ENCODE measurements around the gene HAO2. TPM values are rescaled to one million over a fixed set of nuclear protein-coding genes. Genes with fewer than 3 reads are reported as not detected.

The HAO2 gene
- total and polyA plus RNA-seq, 10 donors, result 0.10 to 0.25 (median 0.12) TPM; not detected in 7

DNA sequence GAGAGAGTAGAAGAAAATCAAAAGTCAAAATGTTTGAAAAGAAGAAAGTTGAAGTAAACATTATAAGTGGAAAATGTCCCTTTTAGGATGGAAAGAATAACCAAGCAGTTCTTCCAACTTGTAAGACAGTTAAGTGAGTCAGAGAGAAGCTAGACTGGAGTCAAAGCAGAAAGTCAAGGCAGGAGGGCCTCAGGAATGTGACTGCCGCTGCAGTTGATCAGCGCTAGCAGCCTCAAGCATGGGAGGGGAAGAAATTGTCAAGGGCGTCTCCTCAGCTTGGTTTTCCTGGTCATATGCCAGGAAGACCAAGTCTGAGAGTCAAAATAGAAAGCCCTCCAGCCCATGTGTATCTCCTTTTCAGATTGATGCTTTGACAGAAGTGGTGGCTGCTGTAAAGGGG is 23.2 kb downstream of the HAO2 start:
- Histone ChIP-seq H3K36me3 (no peaks in the 10 kb centered on the region), H3K4me1 (no peaks in the 10 kb centered on the region), H3K27me3 (replicated peaks in 1 of 7) (peaks cover 0 to 11% (median 0%) of the 10 kb centered on the region in 7 donors), H3K4me3 (no peak overlapping the region), H3K9me3 (no peaks in the 10 kb centered on the region), H3K27ac (no peak overlapping the region)
- intact Hi-C loops (cut with DNase I; ENCODE audit: low total_unique reads), result no loop called here
- no peak for DNase-seq
- WGBS, 5 donors, result 81 to 90% (median 88%) methylated on average over 3 of the region's 3 CpGs
- TF ChIP-seq CTCF (IDR thresholded peaks at IDR 0.05 in 8 of 11, conservative IDR thresholded peaks at IDR 0.05 in 3 of 11), result no peak

DNA sequence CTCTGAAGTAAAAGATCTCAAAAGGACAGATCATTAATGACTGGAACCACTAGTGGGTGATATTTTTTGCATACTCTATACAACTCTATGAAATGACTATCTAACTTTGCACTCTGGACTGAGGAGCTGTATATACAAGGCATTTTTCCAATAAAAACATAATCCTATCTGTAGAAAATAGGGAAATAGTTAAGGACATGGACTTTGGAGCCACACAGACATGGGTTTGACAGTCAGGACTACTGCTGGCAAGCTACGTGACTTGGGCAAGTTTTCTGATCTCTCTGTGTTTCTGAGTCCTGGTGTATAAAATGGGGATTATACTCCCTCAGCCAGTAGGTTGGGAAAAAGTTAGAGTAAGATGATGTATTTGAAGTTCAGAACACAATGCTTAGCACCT is 25.5 kb downstream of the HAO2 start:
- TF ChIP-seq CTCF (IDR thresholded peaks at IDR 0.05 in 8 of 11, conservative IDR thresholded peaks at IDR 0.05 in 3 of 11) (no peak), POLR2AphosphoS5 (IDR thresholded peaks at IDR 0.05) (no peak)
- H3K27me3 ChIP-seq (replicated peaks in 1 of 7), result peaks cover 0 to 5% (median 0%) of the 10 kb centered on the region in 7 donors
- WGBS, 5 donors, result 84 to 94% (median 89%) methylated on average over 1 of the region's 1 CpG
- intact Hi-C loops (cut with DNase I; ENCODE audit: low total_unique reads), result no loop called here
- H3K4me1 ChIP-seq, result no peaks in the 10 kb centered on the region
- no peak overlapping the region for H3K4me3 ChIP-seq
- H3K36me3 ChIP-seq, result no peaks in the 10 kb centered on the region
- H3K27ac ChIP-seq, result no peak overlapping the region
- DNase-seq, result no peak
- H3K9me3 ChIP-seq, result no peaks in the 10 kb centered on the region

- H3K27ac ChIP-seq, result no peak overlapping the region
- H3K4me1 ChIP-seq, result no peaks in the 10 kb centered on the region
- no peaks in the 10 kb centered on the region for H3K36me3 ChIP-seq
- peaks cover 0 to 5% (median 0%) of the 10 kb centered on the region in 8 donors for H3K9me3 ChIP-seq
- DNase-seq, result no peak
- intact Hi-C loops (cut with DNase I; ENCODE audit: low total_unique reads), result no loop called here
- no peak overlapping the region for H3K4me3 ChIP-seq
- peaks cover 0 to 2% (median 0%) of the 10 kb centered on the region in 7 donors for H3K27me3 ChIP-seq (replicated peaks in 1 of 7)
- no peak for TF ChIP-seq POLR2A (IDR thresholded peaks at IDR 0.05)
- no peak for TF ChIP-seq POLR2AphosphoS5 (IDR thresholded peaks at IDR 0.05)
- TF ChIP-seq CTCF (IDR thresholded peaks at IDR 0.05 in 8 of 11, conservative IDR thresholded peaks at IDR 0.05 in 3 of 11), result no peak
Observed at GRCh38 chr1:119396982-119397381, 28.4 kb downstream of the HAO2 start.

DNA sequence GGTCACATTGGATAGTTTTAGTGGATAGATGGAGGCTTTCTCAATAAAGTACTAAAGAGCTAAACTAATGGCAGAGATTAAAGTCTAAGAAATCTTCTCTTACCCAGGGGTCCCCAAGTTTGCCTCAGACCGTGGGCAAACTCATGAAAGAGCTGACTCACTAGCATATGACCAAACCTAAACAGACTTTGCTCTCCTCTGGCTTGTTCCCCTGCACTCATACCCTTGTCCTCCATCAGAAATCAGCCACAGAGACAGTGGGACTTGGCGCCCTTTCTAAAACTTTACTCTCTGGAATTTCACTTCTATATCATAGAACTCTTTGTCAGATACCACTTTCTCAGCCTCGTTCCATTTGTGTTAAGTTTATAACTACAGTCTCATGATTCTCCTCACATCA is 29.4 kb downstream of the HAO2 start:
- H3K4me3 ChIP-seq, result no peak overlapping the region
- no peaks in the 10 kb centered on the region for H3K4me1 ChIP-seq
- no peaks in the 10 kb centered on the region for H3K27me3 ChIP-seq (replicated peaks in 1 of 7)
- no peak for TF ChIP-seq POLR2A (IDR thresholded peaks at IDR 0.05)
- TF ChIP-seq CTCF (IDR thresholded peaks at IDR 0.05 in 8 of 11, conservative IDR thresholded peaks at IDR 0.05 in 3 of 11), result no peak
- TF ChIP-seq POLR2AphosphoS5 (IDR thresholded peaks at IDR 0.05), result no peak
- WGBS, 5 donors, result 77 to 86% (median 79%) methylated on average over 3 of the region's 3 CpGs
- H3K9me3 ChIP-seq, result peaks cover 0 to 5% (median 0%) of the 10 kb centered on the region in 8 donors
- intact Hi-C loops (cut with DNase I; ENCODE audit: low total_unique reads), result no loop called here
- H3K36me3 ChIP-seq, result no peaks in the 10 kb centered on the region
- no peak for DNase-seq
- H3K27ac ChIP-seq, result no peak overlapping the region
